C4-2B (cell line): ENCODE measurements around the gene KIF4A.

ENCODE experiments used
- H3K27ac ChIP-seq: fragments of 450-650 bp; 2 replicates; pipeline ENCODE4 v1.5.1; 2017
- ZFX ChIP-seq: fragments of 450-650 bp; IDR thresholded peaks from 2 replicates; pipeline ENCODE4 v1.6.1; 2017
- TF ChIP-seq, protein P1 (sequence below): fragments of 450-650 bp; conservative IDR thresholded peaks from 2 replicates; pipeline ENCODE4 v1.5.1; 2017; ENCODE audit warnings: mild to moderate bottlenecking

The KIF4A gene

DNA sequence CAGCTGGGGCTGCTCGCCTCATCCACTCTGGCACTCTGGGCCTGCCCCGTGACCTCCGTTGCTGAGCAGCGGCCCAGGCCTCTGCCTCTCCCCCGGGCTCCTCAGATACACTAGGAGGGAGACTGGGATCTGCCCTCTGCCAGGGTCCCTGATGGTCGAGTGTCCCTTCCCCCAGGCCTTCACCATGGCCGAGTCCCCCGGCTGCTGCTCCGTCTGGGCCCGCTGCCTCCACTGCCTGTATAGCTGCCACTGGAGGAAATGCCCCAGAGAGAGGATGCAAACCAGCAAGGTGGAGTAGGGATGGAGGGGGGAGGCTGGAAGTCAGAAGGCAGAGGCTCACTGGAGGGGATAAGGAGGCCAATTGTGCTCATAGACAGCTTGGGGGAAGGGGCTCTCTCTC, 134.9 kb downstream of the KIF4A start:
- TF ChIP-seq, protein P1, sequence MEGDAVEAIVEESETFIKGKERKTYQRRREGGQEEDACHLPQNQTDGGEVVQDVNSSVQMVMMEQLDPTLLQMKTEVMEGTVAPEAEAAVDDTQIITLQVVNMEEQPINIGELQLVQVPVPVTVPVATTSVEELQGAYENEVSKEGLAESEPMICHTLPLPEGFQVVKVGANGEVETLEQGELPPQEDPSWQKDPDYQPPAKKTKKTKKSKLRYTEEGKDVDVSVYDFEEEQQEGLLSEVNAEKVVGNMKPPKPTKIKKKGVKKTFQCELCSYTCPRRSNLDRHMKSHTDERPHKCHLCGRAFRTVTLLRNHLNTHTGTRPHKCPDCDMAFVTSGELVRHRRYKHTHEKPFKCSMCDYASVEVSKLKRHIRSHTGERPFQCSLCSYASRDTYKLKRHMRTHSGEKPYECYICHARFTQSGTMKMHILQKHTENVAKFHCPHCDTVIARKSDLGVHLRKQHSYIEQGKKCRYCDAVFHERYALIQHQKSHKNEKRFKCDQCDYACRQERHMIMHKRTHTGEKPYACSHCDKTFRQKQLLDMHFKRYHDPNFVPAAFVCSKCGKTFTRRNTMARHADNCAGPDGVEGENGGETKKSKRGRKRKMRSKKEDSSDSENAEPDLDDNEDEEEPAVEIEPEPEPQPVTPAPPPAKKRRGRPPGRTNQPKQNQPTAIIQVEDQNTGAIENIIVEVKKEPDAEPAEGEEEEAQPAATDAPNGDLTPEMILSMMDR = no peak
- TF ChIP-seq ZFX = no peak
- no peak overlapping the region for H3K27ac ChIP-seq

DNA sequence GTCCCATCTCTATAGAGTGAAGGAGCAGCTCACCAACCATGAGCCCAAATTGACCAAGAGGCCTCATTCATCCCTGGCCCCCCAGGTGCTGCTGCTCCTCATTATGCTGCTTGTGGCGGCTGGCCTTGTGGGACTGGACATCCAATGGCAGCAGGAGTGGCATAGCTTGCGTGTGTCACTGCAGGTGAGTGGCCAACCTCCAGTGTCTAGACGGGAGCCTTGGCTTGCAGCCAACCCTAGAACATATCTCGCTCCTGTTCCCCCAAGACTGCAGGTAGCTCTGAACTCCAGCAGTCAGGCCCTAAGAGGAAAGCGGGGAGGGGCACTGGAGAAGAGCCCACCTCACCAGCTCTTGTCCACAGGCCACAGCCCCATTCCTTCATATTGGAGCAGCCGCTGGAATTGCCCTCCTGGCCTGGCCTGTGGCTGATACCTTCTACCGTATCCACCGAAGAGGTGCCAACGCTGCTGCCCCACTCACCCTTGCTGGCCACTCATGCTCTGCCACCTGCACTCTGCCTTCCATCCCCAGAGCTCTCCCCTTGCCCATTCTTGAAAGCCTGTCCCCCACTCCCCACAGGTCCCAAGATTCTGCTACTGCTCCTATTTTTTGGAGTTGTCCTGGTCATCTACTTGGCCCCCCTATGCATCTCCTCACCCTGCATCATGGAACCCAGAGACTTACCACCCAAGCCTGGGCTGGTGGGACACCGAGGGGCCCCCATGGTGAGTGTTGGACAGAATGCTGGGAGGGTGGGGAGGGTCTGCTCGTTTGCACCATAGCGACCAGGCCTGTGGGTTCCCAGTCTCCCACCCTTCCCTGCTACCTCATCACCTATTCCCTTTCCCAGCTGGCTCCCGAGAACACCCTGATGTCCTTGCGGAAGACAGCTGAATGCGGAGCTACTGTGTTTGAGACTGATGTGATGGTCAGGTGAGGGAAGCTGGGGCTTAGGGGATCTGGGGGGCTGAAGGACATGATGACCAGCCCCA, 136.7 kb downstream of the KIF4A start:
- TF ChIP-seq, protein P1 = no peak
- no peak for TF ChIP-seq ZFX
- no peak overlapping the region for H3K27ac ChIP-seq

DNA sequence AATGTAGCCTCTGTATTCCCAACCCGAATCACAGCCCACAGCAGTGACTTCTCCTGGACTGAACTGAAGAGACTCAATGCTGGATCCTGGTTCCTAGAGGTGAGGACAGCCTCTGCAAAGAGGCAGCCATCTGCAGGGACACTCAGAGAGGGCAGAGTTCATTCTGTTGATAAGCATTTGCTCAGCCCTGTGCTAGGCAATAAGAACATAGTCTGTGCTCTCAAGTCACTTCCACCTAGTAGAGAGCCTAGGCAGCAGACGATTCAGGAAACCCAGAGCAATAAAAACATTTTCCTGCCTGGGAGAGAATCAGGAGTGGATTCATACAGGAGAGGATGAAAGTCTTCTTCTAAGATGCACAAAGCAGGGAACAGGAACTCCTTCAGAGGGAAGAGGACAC, 137.5 kb downstream of the KIF4A start:
- H3K27ac ChIP-seq = no peak overlapping the region

DNA sequence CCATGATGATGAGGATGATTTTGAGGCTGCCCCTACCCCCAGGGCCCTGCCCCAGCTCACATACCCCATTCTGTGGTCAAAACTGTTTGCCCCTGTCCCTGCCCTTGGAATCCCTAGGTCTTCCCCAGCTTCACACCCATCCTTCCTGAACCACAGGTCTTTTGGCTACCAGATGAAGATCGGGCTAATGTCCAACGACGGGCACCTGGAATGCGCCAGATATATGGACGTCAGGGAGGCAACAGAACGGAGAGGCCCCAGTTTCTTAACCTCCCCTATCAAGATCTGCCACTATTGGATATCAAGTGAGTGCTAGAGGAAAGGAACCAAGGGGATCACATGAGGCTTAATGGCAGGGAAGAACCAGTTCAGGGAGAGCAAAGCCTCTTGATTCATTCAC, 139.9 kb downstream of the KIF4A start:
- H3K27ac ChIP-seq = no peak overlapping the region
- TF ChIP-seq, protein P1 = no peak
- no peak for TF ChIP-seq ZFX

More for the DNA sequence above, 137.5 kb downstream of the KIF4A start:
- TF ChIP-seq, protein P1 = no peak
- no peak for TF ChIP-seq ZFX

DNA sequence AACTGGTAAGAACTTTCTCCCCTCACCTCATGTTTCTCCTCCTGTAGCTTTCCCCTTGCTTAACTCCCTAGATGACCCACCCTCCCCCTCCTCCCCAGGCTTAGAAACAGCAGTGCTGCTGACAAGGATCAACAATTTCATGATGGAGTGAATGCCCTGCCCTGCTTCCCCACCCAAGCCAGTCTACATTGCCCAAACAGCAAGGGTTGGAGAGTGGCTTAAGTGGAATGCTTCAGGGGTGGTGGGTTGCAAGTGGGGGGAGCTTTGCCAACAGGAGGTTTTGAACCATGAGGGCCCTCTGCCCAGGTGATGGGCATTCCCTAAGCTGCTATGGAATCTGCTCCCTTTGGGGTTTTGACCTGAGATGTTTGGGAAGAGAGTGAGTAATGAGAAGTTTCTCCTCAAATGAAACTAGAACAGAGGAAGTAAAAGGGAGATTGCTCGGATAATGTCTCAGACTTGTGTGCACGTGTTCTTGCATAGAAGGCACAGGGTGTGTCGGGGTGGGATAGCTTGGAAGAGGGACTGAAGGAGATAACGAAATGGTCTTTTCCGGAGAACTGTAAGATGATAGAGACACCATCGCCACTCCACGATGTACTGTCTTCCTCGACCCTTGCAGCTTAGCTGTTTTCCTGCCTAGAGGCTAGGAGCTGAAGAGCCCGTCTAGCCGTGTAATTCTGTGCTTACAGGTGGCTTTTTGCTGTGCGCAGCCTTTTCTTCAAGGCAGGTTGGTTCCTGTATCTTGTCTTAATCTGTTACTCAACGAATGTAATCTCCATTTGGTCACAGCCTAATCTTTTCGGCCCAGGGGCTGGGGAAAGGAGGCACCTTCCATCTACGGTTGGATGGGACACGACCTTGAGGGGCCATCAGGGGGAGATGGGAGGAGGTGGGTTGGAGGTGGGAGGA, 143.3 kb downstream of the KIF4A start:
- peak overlapping the region; percentile 69 for H3K27ac ChIP-seq
- TF ChIP-seq, protein P1 = no peak
- no peak for TF ChIP-seq ZFX

DNA sequence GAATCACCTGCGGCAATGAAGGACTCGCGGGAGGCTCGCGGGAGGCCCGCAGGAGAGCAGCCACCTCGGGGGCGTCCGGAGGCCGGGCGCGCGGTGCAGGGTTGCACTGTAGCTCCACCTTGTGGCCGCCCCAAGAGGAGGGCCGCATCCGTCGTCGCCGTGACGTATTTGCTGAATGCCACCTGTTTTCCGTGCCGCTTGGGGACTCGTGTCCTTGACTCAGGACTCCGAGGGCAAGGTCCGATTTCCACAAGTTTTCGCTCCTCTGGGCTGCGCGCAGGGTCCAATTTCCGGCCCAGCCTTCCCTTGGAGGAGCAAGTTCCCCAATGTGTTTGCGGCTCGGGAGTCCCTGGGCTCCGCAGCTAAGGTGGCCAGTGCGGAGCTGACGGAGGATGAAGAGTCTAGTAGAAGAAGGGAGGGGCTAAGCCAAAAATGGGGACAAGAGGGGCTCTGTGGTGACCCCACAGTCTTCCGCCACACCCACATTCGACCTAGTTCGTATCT, 144.0 kb downstream of the KIF4A start:
- peak overlapping the region; percentile 69 for H3K27ac ChIP-seq
- TF ChIP-seq ZFX = no peak
- TF ChIP-seq, protein P1 = peak; percentile 83
